Chondrocyte (in vitro differentiated cells): ENCODE measurements around the gene SLC22A17. TPM values are rescaled to one million over a fixed set of nuclear protein-coding genes. Genes with fewer than 3 reads are reported as not detected.
"Not testable (repeated sequence)": the region's sequence is repeated elsewhere in the genome, so short reads cannot be mapped to it uniquely, and the experiment has no call there.

Source experiments
- DNase-seq: peaks from one replicate; pipeline ENCODE4 v3.0.0; 2021; ENCODE audit warnings: mixed read lengths, low spot score
- H3K27ac Mint-ChIP-seq: one replicate; pipeline ENCODE4 v1.8.0; 2021; ENCODE audit warnings: mild to moderate bottlenecking, moderate library complexity, mixed read lengths; ENCODE audit not compliant: unreplicated experiment
- H3K27me3 Mint-ChIP-seq: 2 replicates; pipeline ENCODE4 v1.8.0; 2021; ENCODE audit warnings: low read depth, mixed read lengths
- H3K36me3 Mint-ChIP-seq: 2 replicates; pipeline ENCODE4 v1.8.0; 2021; ENCODE audit warnings: low read depth, mixed read lengths
- H3K4me1 Mint-ChIP-seq: 2 replicates; pipeline ENCODE4 v1.8.0; 2021; ENCODE audit warnings: low read depth, mild to moderate bottlenecking, mixed read lengths
- H3K4me3 Mint-ChIP-seq: one replicate; pipeline ENCODE4 v1.8.0; 2021; ENCODE audit warnings: mild to moderate bottlenecking, moderate library complexity, mixed read lengths; ENCODE audit not compliant: unreplicated experiment
- H3K9me3 Mint-ChIP-seq: 2 replicates; pipeline ENCODE4 v1.8.0; 2021; ENCODE audit warnings: low read depth, mixed read lengths
- long read RNA-seq: library from polyadenylated mRNA; stranded (forward); transcript quantifications from one replicate; pipeline ENCODE4 v2.0.0, GENCODE V29; 2021
- total RNA-seq: library from RNA; stranded (reverse); gene quantifications from 3 replicates; pipeline ENCODE4 v1.2.1, GENCODE V29; 2021
- TF ChIP-seq, protein P1 (sequence below): fragments of 200-600 bp; sonication (generic); IDR thresholded peaks from 2 replicates; pipeline ENCODE4 v1.5.0; 2021; ENCODE audit warnings: antibody characterized with exemption, mild to moderate bottlenecking, moderate library complexity

SLC22A17 gene
- 40.3 to 63.9 TPM (median 44.0 TPM) in 3 replicates for total RNA-seq
- long read RNA-seq, transcript SLC22A17-202 (10 exons, 2,238 nt): major isoform, 7 of 78 reads
- long read RNA-seq, partial matches to known transcripts: 4 of 78 reads
- long read RNA-seq, other reads (novel, unspliced or antisense): 65 of 78 reads

DNA sequence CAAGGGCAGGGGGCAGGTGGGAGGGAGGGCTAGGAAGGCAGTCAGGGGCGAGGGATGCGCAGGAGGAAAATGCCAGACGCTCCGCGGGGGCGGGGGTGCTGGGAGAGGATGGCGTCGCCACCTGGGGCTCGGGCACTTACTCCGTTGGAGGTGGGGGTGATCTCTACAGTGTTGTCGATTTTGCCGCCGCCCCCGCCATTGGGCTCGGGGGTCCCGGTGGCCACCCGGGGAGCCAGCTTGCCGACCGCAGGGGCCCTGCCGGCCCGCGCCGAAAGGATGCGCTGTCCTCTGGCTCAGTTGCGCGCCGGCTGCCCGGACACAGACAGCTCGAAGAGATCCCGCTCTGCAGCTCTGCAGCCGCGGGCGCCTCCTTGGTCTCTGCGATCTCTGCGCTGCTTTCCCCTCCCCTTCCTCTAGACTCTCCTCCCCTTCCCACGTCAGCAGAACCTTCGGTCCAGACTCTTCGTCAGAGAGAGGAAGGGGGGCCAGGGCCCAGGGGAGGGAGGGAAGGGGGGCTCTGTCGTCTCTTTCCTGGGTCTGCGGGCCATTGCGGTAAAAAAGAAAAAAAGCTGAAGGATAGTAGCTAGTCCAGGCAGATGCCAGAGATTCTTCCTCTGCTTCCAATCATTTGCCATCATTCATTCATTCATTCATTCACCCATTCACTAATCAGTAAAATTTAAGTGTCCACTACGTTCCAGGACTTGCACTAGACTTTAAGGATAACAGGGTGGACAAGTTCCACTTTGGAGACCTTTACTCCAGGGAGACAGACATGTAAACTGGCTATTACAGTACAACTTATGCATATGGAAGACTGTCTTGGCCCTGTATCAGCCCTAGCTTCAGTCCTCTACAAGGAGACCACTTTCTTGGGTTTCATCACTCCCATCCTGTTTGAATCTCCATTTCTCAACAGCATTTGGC is at the start of gene SLC22A17:
TSS of gene SLC22A17 (minus strand) at position 382 of the 927 bp plus-strand sequence.
- peak within 1 kb of the TSS; percentile 42 for H3K27ac Mint-ChIP-seq
- TF ChIP-seq, protein P1, sequence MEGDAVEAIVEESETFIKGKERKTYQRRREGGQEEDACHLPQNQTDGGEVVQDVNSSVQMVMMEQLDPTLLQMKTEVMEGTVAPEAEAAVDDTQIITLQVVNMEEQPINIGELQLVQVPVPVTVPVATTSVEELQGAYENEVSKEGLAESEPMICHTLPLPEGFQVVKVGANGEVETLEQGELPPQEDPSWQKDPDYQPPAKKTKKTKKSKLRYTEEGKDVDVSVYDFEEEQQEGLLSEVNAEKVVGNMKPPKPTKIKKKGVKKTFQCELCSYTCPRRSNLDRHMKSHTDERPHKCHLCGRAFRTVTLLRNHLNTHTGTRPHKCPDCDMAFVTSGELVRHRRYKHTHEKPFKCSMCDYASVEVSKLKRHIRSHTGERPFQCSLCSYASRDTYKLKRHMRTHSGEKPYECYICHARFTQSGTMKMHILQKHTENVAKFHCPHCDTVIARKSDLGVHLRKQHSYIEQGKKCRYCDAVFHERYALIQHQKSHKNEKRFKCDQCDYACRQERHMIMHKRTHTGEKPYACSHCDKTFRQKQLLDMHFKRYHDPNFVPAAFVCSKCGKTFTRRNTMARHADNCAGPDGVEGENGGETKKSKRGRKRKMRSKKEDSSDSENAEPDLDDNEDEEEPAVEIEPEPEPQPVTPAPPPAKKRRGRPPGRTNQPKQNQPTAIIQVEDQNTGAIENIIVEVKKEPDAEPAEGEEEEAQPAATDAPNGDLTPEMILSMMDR: peak; percentile 67
- peaks cover 11% of the 10 kb centered on the region for H3K4me1 Mint-ChIP-seq
- H3K9me3 Mint-ChIP-seq: no peaks in the 10 kb centered on the region
- H3K27me3 Mint-ChIP-seq: no peaks in the 10 kb centered on the region
- H3K36me3 Mint-ChIP-seq: peaks cover 9% of the 10 kb centered on the region
- H3K4me3 Mint-ChIP-seq: peak within 1 kb of the TSS; percentile 73
- no peak for DNase-seq

DNA sequence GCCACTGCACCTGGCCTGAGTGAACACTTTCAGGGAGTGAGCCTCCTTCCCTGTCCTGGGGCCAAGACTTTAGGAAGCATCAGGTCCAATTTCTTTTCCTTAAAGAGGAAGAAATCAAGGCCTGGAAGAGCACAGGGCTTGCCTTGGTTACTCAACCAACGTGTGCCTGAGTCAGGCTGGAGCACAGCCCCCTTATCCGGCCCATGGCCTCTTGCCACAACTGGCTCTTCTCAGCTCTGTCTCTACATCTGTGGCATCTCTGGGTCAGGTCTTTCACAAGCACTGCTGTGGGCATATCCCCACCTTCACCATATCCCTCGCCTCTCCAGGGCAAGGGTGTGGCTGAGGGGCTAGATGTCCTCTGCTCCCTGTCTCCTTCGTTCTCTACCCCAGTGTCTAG is 48.6 kb upstream of the SLC22A17 start:
- H3K27ac Mint-ChIP-seq: no peak overlapping the region
- H3K27me3 Mint-ChIP-seq: peaks cover 39% of the 10 kb centered on the region
- TF ChIP-seq, protein P1: no peak
- H3K9me3 Mint-ChIP-seq: no peaks in the 10 kb centered on the region
- no peak for DNase-seq
- H3K4me3 Mint-ChIP-seq: no peak overlapping the region
- H3K36me3 Mint-ChIP-seq: no peaks in the 10 kb centered on the region
- H3K4me1 Mint-ChIP-seq: no peaks in the 10 kb centered on the region

DNA sequence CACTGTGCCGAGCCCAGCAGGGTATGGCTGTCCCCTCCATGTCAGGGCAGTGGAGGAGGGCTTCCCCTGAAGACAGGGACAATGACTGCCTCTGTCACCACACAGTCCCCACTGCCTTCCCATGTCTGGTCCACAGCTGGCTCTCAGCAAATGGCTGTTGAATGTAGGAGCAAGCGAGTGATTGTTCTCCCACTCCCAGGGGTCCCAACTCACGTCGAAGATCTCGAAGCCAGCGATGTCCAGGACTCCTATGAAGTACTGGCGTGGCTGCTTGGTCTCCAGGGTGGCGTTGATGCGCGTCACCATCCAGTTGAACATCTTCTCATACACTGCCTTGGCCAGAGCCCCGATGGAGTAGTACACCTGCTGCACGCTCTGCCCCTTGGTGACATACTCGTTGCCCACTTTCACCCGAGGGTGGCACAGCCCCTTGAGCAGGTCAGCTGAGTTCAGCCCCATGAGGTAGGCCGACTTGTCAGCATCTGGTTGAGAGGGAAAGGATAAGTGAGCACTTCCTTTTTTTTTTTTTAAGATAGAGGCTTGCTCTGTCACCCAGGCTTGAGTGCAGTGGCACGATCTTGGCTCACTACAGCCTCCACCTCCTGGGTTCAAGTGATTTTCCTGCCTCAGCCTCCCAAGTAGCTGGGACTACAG is 47.9 kb upstream of the SLC22A17 start:
- not testable (repeated sequence) for H3K4me3 Mint-ChIP-seq, H3K4me1 Mint-ChIP-seq, DNase-seq, H3K27ac Mint-ChIP-seq, H3K36me3 Mint-ChIP-seq, H3K9me3 Mint-ChIP-seq
- H3K27me3 Mint-ChIP-seq: peaks cover 35% of the 10 kb centered on the region

DNA sequence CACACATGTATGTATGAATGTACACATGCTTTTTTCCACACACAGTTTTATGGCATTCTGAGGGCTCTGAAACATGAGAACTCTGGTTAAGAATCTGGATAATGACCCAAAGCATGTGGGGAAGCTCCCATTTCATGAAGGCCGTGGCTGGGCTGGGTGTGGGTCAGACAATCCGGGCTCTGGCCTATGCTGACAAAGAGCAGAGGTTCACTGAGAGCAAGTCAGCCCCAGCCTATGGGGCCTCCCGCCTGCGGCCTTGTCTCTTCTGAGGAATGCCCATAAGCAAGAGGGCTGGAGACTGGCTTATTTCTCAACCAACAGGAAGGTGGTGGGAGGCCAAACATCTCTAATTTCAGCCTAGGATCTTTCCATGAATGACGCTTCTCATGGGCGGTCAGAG is 46.9 kb upstream of the SLC22A17 start:
- Mint-ChIP-seq H3K36me3 (no peaks in the 10 kb centered on the region), H3K27me3 (peaks cover 33% of the 10 kb centered on the region), H3K9me3 (no peaks in the 10 kb centered on the region), H3K4me1 (no peaks in the 10 kb centered on the region), H3K4me3 (no peak overlapping the region), H3K27ac (no peak overlapping the region)
- DNase-seq: no peak
- TF ChIP-seq, protein P1: no peak

DNA sequence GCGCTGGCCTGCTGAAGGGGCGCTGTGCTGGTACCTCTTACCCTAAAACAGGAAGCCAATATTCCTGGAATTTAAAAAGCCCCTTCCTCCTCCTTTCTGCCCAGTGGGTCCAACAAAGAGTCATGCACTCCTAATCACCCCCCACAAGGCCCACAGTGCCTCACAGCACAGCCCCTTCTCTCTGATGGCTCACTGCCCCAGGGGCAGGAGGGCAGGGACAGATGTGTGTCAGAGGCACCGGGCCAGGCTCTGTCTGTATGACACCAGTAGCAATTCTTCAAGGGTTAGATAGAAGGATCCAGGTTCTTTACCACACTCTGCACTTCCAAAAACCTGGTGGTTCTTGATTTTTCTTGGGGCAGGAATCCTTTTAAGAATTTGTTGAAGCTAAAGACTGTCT is 46.4 kb upstream of the SLC22A17 start:
- DNase-seq: no peak
- no peaks in the 10 kb centered on the region for H3K4me1 Mint-ChIP-seq
- H3K9me3 Mint-ChIP-seq: no peaks in the 10 kb centered on the region
- no peak overlapping the region for H3K4me3 Mint-ChIP-seq
- H3K36me3 Mint-ChIP-seq: no peaks in the 10 kb centered on the region
- no peak overlapping the region for H3K27ac Mint-ChIP-seq
- TF ChIP-seq, protein P1: no peak
- peaks cover 34% of the 10 kb centered on the region for H3K27me3 Mint-ChIP-seq
